ENCODE measurements around the gene CFAP61. TPM values are rescaled to one million over a fixed set of nuclear protein-coding genes. Genes with fewer than 3 reads are reported as not detected.

CFAP61 gene
- total and polyA plus RNA-seq, 2 experiments from 2014 or later = 0.21 TPM; not detected in 1

DNA sequence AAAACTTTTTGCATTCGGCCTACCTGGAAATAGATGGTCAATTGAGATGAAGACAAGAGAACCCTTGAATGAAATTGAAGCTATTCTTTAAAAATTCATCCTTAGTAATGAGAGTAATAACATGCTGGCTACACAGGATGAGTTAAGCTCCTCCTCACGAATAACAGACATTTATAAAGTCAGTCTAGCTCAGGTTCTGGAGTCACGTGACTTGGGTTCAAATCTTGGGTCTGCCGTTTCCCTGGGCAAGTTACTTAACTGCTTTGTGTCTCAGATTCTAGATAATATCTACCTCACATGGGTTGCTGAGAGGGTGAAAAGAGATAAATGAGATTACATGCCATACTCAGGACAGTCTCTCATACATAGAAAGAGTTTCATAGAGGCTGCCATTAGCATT lies 214.2 kb downstream of the CFAP61 start:
- no peak overlapping the region for H3K4me3 Mint-ChIP-seq
- no peaks in the 10 kb centered on the region for H3K36me3 Mint-ChIP-seq (ENCODE audit: low read depth)

More for the DNA sequence above, 214.2 kb downstream of the CFAP61 start:
- Mint-ChIP-seq H3K27me3 (ENCODE audit: insufficient read depth, low read depth, poor library complexity) (peaks cover 9% of the 10 kb centered on the region), H3K9me3 (no peaks in the 10 kb centered on the region), H3K27ac (no peak overlapping the region), H3K4me1 (peaks cover 5% of the 10 kb centered on the region)
- no peak for DNase-seq (ENCODE audit: low spot score)
- Histone ChIP-seq H3K4me2 (no peak overlapping the region), H3F3A (replicated peaks; ENCODE audit: low read depth) (no peaks in the 10 kb centered on the region), H4K20me1 (replicated peaks; ENCODE audit: insufficient read depth) (no peaks in the 10 kb centered on the region), H3K27me3 (ENCODE audit: insufficient read depth) (no peaks in the 10 kb centered on the region), H3K9me2 (ENCODE audit: insufficient read depth) (peaks cover 5% of the 10 kb centered on the region; the same call in 1 of the 2 replicates), H3K79me2 (replicated peaks; ENCODE audit: insufficient read depth) (no peaks in the 10 kb centered on the region), H2AFZ (no peak overlapping the region), H3K27ac (ENCODE audit: low read depth) (no peak overlapping the region), H3K4me1 (ENCODE audit: insufficient read depth) (no peaks in the 10 kb centered on the region), H3K4me3 (no peak overlapping the region), H3K36me3 (ENCODE audit: insufficient read depth) (no peaks in the 10 kb centered on the region)
- TF ChIP-seq EZH2phosphoT487 (IDR thresholded peaks at IDR 0.05; ENCODE audit: unreplicated experiment) = no peak
- TF ChIP-seq, protein P1, sequence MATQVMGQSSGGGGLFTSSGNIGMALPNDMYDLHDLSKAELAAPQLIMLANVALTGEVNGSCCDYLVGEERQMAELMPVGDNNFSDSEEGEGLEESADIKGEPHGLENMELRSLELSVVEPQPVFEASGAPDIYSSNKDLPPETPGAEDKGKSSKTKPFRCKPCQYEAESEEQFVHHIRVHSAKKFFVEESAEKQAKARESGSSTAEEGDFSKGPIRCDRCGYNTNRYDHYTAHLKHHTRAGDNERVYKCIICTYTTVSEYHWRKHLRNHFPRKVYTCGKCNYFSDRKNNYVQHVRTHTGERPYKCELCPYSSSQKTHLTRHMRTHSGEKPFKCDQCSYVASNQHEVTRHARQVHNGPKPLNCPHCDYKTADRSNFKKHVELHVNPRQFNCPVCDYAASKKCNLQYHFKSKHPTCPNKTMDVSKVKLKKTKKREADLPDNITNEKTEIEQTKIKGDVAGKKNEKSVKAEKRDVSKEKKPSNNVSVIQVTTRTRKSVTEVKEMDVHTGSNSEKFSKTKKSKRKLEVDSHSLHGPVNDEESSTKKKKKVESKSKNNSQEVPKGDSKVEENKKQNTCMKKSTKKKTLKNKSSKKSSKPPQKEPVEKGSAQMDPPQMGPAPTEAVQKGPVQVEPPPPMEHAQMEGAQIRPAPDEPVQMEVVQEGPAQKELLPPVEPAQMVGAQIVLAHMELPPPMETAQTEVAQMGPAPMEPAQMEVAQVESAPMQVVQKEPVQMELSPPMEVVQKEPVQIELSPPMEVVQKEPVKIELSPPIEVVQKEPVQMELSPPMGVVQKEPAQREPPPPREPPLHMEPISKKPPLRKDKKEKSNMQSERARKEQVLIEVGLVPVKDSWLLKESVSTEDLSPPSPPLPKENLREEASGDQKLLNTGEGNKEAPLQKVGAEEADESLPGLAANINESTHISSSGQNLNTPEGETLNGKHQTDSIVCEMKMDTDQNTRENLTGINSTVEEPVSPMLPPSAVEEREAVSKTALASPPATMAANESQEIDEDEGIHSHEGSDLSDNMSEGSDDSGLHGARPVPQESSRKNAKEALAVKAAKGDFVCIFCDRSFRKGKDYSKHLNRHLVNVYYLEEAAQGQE (IDR thresholded peaks at IDR 0.05; ENCODE audit: unreplicated experiment) = no peak
- TF ChIP-seq STAT1 (IDR thresholded peaks at IDR 0.05; ENCODE audit: unreplicated experiment) = no peak
- no peak for TF ChIP-seq CREB1 (CRISPR knock-in tag; IDR thresholded peaks at IDR 0.05; ENCODE audit: low read depth)
- TF ChIP-seq, protein P2, sequence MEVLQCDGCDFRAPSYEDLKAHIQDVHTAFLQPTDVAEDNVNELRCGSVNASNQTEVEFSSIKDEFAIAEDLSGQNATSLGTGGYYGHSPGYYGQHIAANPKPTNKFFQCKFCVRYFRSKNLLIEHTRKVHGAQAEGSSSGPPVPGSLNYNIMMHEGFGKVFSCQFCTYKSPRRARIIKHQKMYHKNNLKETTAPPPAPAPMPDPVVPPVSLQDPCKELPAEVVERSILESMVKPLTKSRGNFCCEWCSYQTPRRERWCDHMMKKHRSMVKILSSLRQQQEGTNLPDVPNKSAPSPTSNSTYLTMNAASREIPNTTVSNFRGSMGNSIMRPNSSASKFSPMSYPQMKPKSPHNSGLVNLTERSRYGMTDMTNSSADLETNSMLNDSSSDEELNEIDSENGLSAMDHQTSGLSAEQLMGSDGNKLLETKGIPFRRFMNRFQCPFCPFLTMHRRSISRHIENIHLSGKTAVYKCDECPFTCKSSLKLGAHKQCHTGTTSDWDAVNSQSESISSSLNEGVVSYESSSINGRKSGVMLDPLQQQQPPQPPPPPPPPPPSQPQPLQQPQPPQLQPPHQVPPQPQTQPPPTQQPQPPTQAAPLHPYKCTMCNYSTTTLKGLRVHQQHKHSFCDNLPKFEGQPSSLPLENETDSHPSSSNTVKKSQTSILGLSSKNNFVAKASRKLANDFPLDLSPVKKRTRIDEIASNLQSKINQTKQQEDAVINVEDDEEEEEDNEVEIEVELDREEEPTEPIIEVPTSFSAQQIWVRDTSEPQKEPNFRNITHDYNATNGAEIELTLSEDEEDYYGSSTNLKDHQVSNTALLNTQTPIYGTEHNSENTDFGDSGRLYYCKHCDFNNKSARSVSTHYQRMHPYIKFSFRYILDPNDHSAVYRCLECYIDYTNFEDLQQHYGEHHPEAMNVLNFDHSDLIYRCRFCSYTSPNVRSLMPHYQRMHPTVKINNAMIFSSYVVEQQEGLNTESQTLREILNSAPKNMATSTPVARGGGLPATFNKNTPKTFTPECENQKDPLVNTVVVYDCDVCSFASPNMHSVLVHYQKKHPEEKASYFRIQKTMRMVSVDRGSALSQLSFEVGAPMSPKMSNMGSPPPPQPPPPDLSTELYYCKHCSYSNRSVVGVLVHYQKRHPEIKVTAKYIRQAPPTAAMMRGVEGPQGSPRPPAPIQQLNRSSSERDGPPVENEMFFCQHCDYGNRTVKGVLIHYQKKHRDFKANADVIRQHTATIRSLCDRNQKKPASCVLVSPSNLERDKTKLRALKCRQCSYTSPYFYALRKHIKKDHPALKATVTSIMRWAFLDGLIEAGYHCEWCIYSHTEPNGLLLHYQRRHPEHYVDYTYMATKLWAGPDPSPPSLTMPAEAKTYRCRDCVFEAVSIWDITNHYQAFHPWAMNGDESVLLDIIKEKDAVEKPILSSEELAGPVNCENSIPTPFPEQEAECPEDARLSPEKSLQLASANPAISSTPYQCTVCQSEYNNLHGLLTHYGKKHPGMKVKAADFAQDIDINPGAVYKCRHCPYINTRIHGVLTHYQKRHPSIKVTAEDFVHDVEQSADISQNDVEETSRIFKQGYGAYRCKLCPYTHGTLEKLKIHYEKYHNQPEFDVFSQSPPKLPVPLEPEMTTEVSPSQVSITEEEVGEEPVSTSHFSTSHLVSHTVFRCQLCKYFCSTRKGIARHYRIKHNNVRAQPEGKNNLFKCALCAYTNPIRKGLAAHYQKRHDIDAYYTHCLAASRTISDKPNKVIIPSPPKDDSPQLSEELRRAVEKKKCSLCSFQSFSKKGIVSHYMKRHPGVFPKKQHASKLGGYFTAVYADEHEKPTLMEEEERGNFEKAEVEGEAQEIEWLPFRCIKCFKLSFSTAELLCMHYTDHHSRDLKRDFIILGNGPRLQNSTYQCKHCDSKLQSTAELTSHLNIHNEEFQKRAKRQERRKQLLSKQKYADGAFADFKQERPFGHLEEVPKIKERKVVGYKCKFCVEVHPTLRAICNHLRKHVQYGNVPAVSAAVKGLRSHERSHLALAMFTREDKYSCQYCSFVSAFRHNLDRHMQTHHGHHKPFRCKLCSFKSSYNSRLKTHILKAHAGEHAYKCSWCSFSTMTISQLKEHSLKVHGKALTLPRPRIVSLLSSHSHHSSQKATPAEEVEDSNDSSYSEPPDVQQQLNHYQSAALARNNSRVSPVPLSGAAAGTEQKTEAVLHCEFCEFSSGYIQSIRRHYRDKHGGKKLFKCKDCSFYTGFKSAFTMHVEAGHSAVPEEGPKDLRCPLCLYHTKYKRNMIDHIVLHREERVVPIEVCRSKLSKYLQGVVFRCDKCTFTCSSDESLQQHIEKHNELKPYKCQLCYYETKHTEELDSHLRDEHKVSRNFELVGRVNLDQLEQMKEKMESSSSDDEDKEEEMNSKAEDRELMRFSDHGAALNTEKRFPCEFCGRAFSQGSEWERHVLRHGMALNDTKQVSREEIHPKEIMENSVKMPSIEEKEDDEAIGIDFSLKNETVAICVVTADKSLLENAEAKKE (CRISPR knock-in tag; IDR thresholded peaks at IDR 0.05) = no peak
- no peak for ATAC-seq

Measured in GM23338 (cell line).